Psoas muscle (tissue), 8 donors: ENCODE measurements around the gene DIP2C. TPM values are rescaled to one million over a fixed set of nuclear protein-coding genes. Genes with fewer than 3 reads are reported as not detected.

ENCODE experiments used
- ATAC-seq, 4 donors: fragments of 200-7000 bp; cut with Tn5 transposase; one replicate each; pipeline ENCODE4 v1.9.1; 2020; ENCODE audit warnings: moderate library complexity in 3 of 4, mild to moderate bottlenecking in 2 of 4
- DNase-seq, 2 donors: peaks; one replicate each; pipeline ENCODE4 v3.0.0-alpha.2; 2020
- H3K27ac ChIP-seq: fragments of 200-600 bp; one replicate; pipeline ENCODE4 v1.8.0; 2022
- H3K27me3 ChIP-seq, 3 donors: fragments of 200-600 bp in 1 of 3; one replicate each; pipeline versions ENCODE4 v1.6.1 to v1.8.0; 2013 to 2022; ENCODE audit warnings: low read length in 2 of 3, mild to moderate bottlenecking in 2 of 3, moderate library complexity in 1 of 3; ENCODE audit not compliant: insufficient read depth in 3 of 3
- H3K36me3 ChIP-seq, 2 donors: fragments of 200-600 bp in 1 of 2; one replicate each; pipeline versions ENCODE4 v1.6.1 to v1.8.0; 2013 to 2022; ENCODE audit warnings: low read depth in 1 of 2, mild to moderate bottlenecking in 1 of 2, moderate library complexity in 1 of 2; ENCODE audit not compliant: insufficient read depth in 1 of 2
- H3K4me1 ChIP-seq: fragments of 200-600 bp; one replicate; pipeline ENCODE4 v1.8.0; 2022
- H3K4me3 ChIP-seq: fragments of 200-600 bp; one replicate; pipeline ENCODE4 v1.8.0; 2022; ENCODE audit warnings: mild to moderate bottlenecking
- H3K9me3 ChIP-seq: fragments of 200-600 bp; one replicate; pipeline ENCODE4 v1.8.0; 2022
- CTCF ChIP-seq: fragments of 200-600 bp; IDR thresholded peaks from one replicate; pipeline ENCODE4 v1.8.0; 2022; ENCODE audit warnings: antibody characterized with exemption
- WGBS, 3 donors: extraction: QIAGEN DNeasy Blood & Tissue Kit; methylation state at CpG; one replicate each; pipeline versions ENCODE4 v1.1.6 to v1.1.7; 2013; 5-methylcytosine and 5-hydroxymethylcytosine counted together
- intact Hi-C, 2 donors: fragments of 100-400 bp; cut with DNase I; formaldehyde crosslinking; loops; one replicate each; pipeline versions ENCODE4 v1.11.0 to v1.14.2; 2022
- polyA plus RNA-seq, 3 donors: library from polyadenylated mRNA; stranded (reverse); fragments of 200-250 nt; gene quantifications; one replicate each; pipeline ENCODE4 v1.2.3, GENCODE V29; 2013
- total RNA-seq, 4 donors: library from RNA; stranded (reverse); fragmentation: NEBNext Ultra II Directional in 2 of 4; extraction: Animal tissue kit (Norgen Biotek cat#: 25700) in 2 of 4; gene quantifications; one replicate each; pipeline versions ENCODE4 v1.2.1 to v1.2.4, GENCODE V29; 2021 to 2023
- donor health status: healthy with polysubstance abuse.
- donor health status: DM: no; HTN: no; CAD: no; lungs with moderate emphysema.
- donor health status: Bipolar disorder and iron deficiency.
- donor health status: healthy.
- donor health status: DM: yes; HTN: yes; CAD: no.
- donor health status: DM: no; HTN: no; CAD: no.
- donor health status: DM: no; HTN: no; CAD: no.
- donor health status: DM: yes; HTN: yes; CAD: no.

The DIP2C gene
- total and polyA plus RNA-seq, 7 donors: 7.7 to 32.0 (median 25.0) TPM

- Histone ChIP-seq H3K9me3 (no peaks in the 10 kb centered on the region), H3K27me3 (no peaks in the 10 kb centered on the region), H3K27ac (no peak overlapping the region), H3K4me3 (no peak overlapping the region), H3K4me1 (peaks cover 27% of the 10 kb centered on the region), H3K36me3 (no peaks in the 10 kb centered on the region)
- DNase-seq (no peak), ATAC-seq (no peak)
- TF ChIP-seq CTCF: no peak
- 90 to 93% (median 90%) methylated on average over 25 of the region's 25 CpGs for WGBS, 3 donors
- intact Hi-C loops: no loop called here
Observed at GRCh38 chr10:605632-606325, 83.7 kb downstream of the DIP2C start.

GRCh38 chr10:604716-605631 lies 84.5 kb downstream of the DIP2C start:
- WGBS, 3 donors: 71 to 82% (median 72%) methylated on average over 21 of the region's 21 CpGs
- ATAC-seq (no peak), DNase-seq (no peak)
- H3K27ac ChIP-seq: no peak overlapping the region
- no peak overlapping the region for H3K4me3 ChIP-seq
- H3K36me3 ChIP-seq: no peaks in the 10 kb centered on the region
- no peak for TF ChIP-seq CTCF
- H3K9me3 ChIP-seq: no peaks in the 10 kb centered on the region
- H3K4me1 ChIP-seq: peaks cover 29% of the 10 kb centered on the region
- intact Hi-C loops: no loop called here
- H3K27me3 ChIP-seq: no peaks in the 10 kb centered on the region

GRCh38 chr10:603745-604144 lies 85.7 kb downstream of the DIP2C start:
- WGBS, 3 donors: 74 to 82% (median 79%) methylated on average over 5 to 6 of the region's 6 CpGs
- no peak for DNase-seq

GRCh38 chr10:602391-603005 lies 87.0 kb downstream of the DIP2C start:
- peaks cover 31% of the 10 kb centered on the region for H3K4me1 ChIP-seq
- no peak overlapping the region for H3K27ac ChIP-seq
- no peaks in the 10 kb centered on the region for H3K27me3 ChIP-seq
- no peaks in the 10 kb centered on the region for H3K9me3 ChIP-seq
- no peak for DNase-seq
- H3K36me3 ChIP-seq: no peaks in the 10 kb centered on the region
- 93 to 95% (median 95%) methylated on average over 18 of the region's 18 CpGs for WGBS, 3 donors
- intact Hi-C loops: no loop called here
- no peak for ATAC-seq
- no peak overlapping the region for H3K4me3 ChIP-seq
- no peak for TF ChIP-seq CTCF

More at GRCh38 chr10:603745-604144, 85.7 kb downstream of the DIP2C start:
- Histone ChIP-seq H3K4me1 (peaks cover 34% of the 10 kb centered on the region), H3K27me3 (no peaks in the 10 kb centered on the region), H3K27ac (no peak overlapping the region), H3K36me3 (no peaks in the 10 kb centered on the region), H3K4me3 (no peak overlapping the region), H3K9me3 (no peaks in the 10 kb centered on the region)
- TF ChIP-seq CTCF: no peak
- ATAC-seq: no peak
- intact Hi-C loops: no loop called here
